ENCODE results near the gene TAF5L. TPM values are rescaled to one million over a fixed set of nuclear protein-coding genes. Genes with fewer than 3 reads are reported as not detected.

Gene TAF5L
- polyA plus RNA-seq, 1 donor from 2014 or later = 7.6 TPM

GRCh38 chr1:229558460-229559335 lies 67.2 kb downstream of the TAF5L start, which contains the start of gene ABCB10:
ABCB10 (minus strand) TSS chr1:229558707; CDS start chr1:229558652, 55 bp downstream.
- no peaks in the 10 kb centered on the region for H3K27me3 Mint-ChIP-seq
- H3K4me1 Mint-ChIP-seq = peaks cover 13 to 24% (median 22%) of the 10 kb centered on the region in 3 donors
- no peaks in the 10 kb centered on the region for H3K9me3 Mint-ChIP-seq
- peak within 1 kb of the TSS; percentile 94 to 98 (median 97) for H3K4me3 Mint-ChIP-seq
- no peaks in the 10 kb centered on the region for H3K36me3 Mint-ChIP-seq
- H3K27ac Mint-ChIP-seq = peak within 1 kb of the TSS; percentile 79 to 91 (median 82)

- Mint-ChIP-seq H3K4me3 (peak overlapping the region; percentile 82 to 98 (median 92)), H3K27me3 (no peaks in the 10 kb centered on the region), H3K4me1 (peaks cover 13 to 28% (median 22%) of the 10 kb centered on the region in 3 donors), H3K9me3 (no peaks in the 10 kb centered on the region), H3K27ac (peak overlapping the region in 2 of 3 donors; percentile 79 to 84), H3K36me3 (no peaks in the 10 kb centered on the region)
Measured at GRCh38 chr1:229557913-229558414, 68.0 kb downstream of the TAF5L start.

GRCh38 chr1:229557200-229557850 lies 68.6 kb downstream of the TAF5L start:
- no peaks in the 10 kb centered on the region for H3K36me3 Mint-ChIP-seq
- peaks cover 14 to 28% (median 25%) of the 10 kb centered on the region in 3 donors for H3K4me1 Mint-ChIP-seq
- no peaks in the 10 kb centered on the region for H3K27me3 Mint-ChIP-seq
- H3K4me3 Mint-ChIP-seq = peak overlapping the region; percentile 82 to 98 (median 92)
- peak overlapping the region; percentile 14 to 84 (median 79) for H3K27ac Mint-ChIP-seq
- H3K9me3 Mint-ChIP-seq = no peaks in the 10 kb centered on the region

- Mint-ChIP-seq H3K27me3 (no peaks in the 10 kb centered on the region), H3K4me3 (peak overlapping the region in 3 of 4 donors; percentile 8 to 42 (median 41)), H3K27ac (peak overlapping the region in 1 of 3 donors; percentile 65), H3K4me1 (peaks cover 17 to 35% (median 25%) of the 10 kb centered on the region in 3 donors), H3K36me3 (no peaks in the 10 kb centered on the region), H3K9me3 (no peaks in the 10 kb centered on the region)
Measured at GRCh38 chr1:229554886-229555621, 70.9 kb downstream of the TAF5L start.

GRCh38 chr1:229553621-229554130 lies 72.2 kb downstream of the TAF5L start:
- Mint-ChIP-seq H3K9me3 (no peaks in the 10 kb centered on the region), H3K4me1 (peaks cover 18 to 31% (median 22%) of the 10 kb centered on the region in 3 donors), H3K27me3 (no peaks in the 10 kb centered on the region), H3K27ac (no peak overlapping the region), H3K36me3 (no peaks in the 10 kb centered on the region), H3K4me3 (no peak overlapping the region)

- Mint-ChIP-seq H3K36me3 (no peaks in the 10 kb centered on the region), H3K27ac (no peak overlapping the region), H3K27me3 (no peaks in the 10 kb centered on the region), H3K9me3 (no peaks in the 10 kb centered on the region), H3K4me3 (peak overlapping the region in 1 of 4 donors; percentile 38), H3K4me1 (peaks cover 18 to 31% (median 21%) of the 10 kb centered on the region in 3 donors)
Measured at GRCh38 chr1:229552732-229553131, 73.2 kb downstream of the TAF5L start.

- no peak overlapping the region for H3K4me3 Mint-ChIP-seq
- no peaks in the 10 kb centered on the region for H3K9me3 Mint-ChIP-seq
- H3K27me3 Mint-ChIP-seq = no peaks in the 10 kb centered on the region
- peak overlapping the region in 1 of 3 donors; percentile 82 for H3K27ac Mint-ChIP-seq
- H3K36me3 Mint-ChIP-seq = no peaks in the 10 kb centered on the region
- peaks cover 8 to 17% (median 9%) of the 10 kb centered on the region in 3 donors for H3K4me1 Mint-ChIP-seq
Measured at GRCh38 chr1:229550812-229551567, 74.9 kb downstream of the TAF5L start.

- Mint-ChIP-seq H3K4me1 (peaks cover 0 to 14% (median 7%) of the 10 kb centered on the region in 3 donors), H3K4me3 (no peak overlapping the region), H3K36me3 (peaks cover 4% of the 10 kb centered on the region), H3K27me3 (no peaks in the 10 kb centered on the region), H3K27ac (no peak overlapping the region), H3K9me3 (no peaks in the 10 kb centered on the region)
Measured at GRCh38 chr1:229547542-229547941, 78.4 kb downstream of the TAF5L start.

GRCh38 chr1:229544587-229544986 lies 81.3 kb downstream of the TAF5L start:
- no peaks in the 10 kb centered on the region for H3K9me3 Mint-ChIP-seq
- H3K36me3 Mint-ChIP-seq = peaks cover 7% of the 10 kb centered on the region
- peaks cover 0 to 7% (median 0%) of the 10 kb centered on the region in 3 donors for H3K4me1 Mint-ChIP-seq
- H3K27me3 Mint-ChIP-seq = no peaks in the 10 kb centered on the region
- no peak overlapping the region for H3K4me3 Mint-ChIP-seq
- H3K27ac Mint-ChIP-seq = peak overlapping the region in 1 of 3 donors; percentile 67

Other genes starting within 250 kb of the TAF5L start
- gene ACTA1, start 192.0 kb downstream of the TAF5L start, polyA plus RNA-seq = not detected
- gene NUP133, start 117.8 kb downstream of the TAF5L start, polyA plus RNA-seq = 16.3 TPM
- 3.9 TPM for gene ABCB10, start 67.4 kb downstream of the TAF5L start, polyA plus RNA-seq
- 5.6 TPM for gene URB2, start 125 bp upstream of the TAF5L start, polyA plus RNA-seq